H1 (cell line): ENCODE results near the gene AK5. TPM values are rescaled to one million over a fixed set of nuclear protein-coding genes. Genes with fewer than 3 reads are reported as not detected.

Experiments
- CBX5 ChIP-seq: fragments of 300-800, 300-1000 bp; sonication (generic); IDR thresholded peaks from 2 replicates; pipeline ENCODE4 v1.7.1; 2016; ENCODE audit warnings: antibody characterized with exemption, low read length, low read depth
- CHD2 ChIP-seq: IDR thresholded peaks from 2 replicates; pipeline ENCODE4 v1.6.1; 2012; ENCODE audit warnings: low read length, improper control_type of control experiment
- CREB1 ChIP-seq: IDR thresholded peaks from 2 replicates; pipeline ENCODE4 v1.6.1; 2012; ENCODE audit warnings: inconsistent platforms
- RBBP5 ChIP-seq: IDR thresholded peaks from 2 replicates; pipeline ENCODE4 v1.7.1; 2012; ENCODE audit warnings: low read depth, mild to moderate bottlenecking, inconsistent platforms, low read length, moderate library complexity, borderline replicate concordance
- SAP30 ChIP-seq: fragments of 300-600 bp; sonication (generic); IDR thresholded peaks from 2 replicates; pipeline ENCODE4 v1.7.1; 2012; ENCODE audit warnings: low read length, moderate library complexity, mild to moderate bottlenecking, inconsistent platforms; ENCODE audit not compliant: insufficient read depth, insufficient replicate concordance
- SIX5 ChIP-seq: IDR thresholded peaks from 2 replicates; pipeline ENCODE4 v1.6.1; 2011; ENCODE audit warnings: mild to moderate bottlenecking, low read depth, low read length
- ZNF274 ChIP-seq: IDR thresholded peaks from 2 replicates; pipeline ENCODE4 v1.7.0; 2012; ENCODE audit warnings: low read length, borderline replicate concordance; ENCODE audit errors: extremely low read depth
- polyA plus RNA-seq, 7 experiments: library from polyadenylated mRNA; depleted of rRNA in 3 of 7; stranded (reverse) in 5 of 7; unstranded in 2 of 7; fragments of >200 nt in 5 of 7; fragments of 200-250 nt in 2 of 7; gene quantifications; 1 replicate in 5 of 7; 2 replicates in 1 of 7; 4 replicates in 1 of 7; pipeline versions ENCODE4 v1.2.1 to v1.2.3, GENCODE V29; 2011 to 2013; ENCODE audit warnings: missing spikeins in 2 of 7, mixed read lengths in 2 of 7
- total RNA-seq: library from RNA; stranded (reverse); fragmentation: NEBNext Ultra II Directional; extraction: Animal tissue kit (Norgen Biotek cat#: 25700); gene quantifications from 2 replicates; pipeline ENCODE4 v1.2.1, GENCODE V29; 2021
- TF ChIP-seq, protein P1 (sequence below): fragments of 300-600 bp; sonication (generic); IDR thresholded peaks from 2 replicates; pipeline ENCODE4 v1.7.1; 2012; ENCODE audit warnings: low read length, moderate library complexity, mild to moderate bottlenecking, inconsistent platforms; ENCODE audit not compliant: insufficient replicate concordance
- TF ChIP-seq, protein P2 (sequence below): IDR thresholded peaks from 2 replicates; pipeline ENCODE4 v1.6.1; 2012; ENCODE audit warnings: low read length, inconsistent platforms
- TF ChIP-seq, protein P3 (sequence below): IDR thresholded peaks from 2 replicates; pipeline ENCODE4 v1.6.1; 2012; ENCODE audit warnings: inconsistent platforms

Gene AK5
- total and polyA plus RNA-seq, 2 of the 8 experiments (the other 6 are each of a cell fraction or from before 2014, with no cell fraction given) = 2.0 to 7.1 TPM

DNA sequence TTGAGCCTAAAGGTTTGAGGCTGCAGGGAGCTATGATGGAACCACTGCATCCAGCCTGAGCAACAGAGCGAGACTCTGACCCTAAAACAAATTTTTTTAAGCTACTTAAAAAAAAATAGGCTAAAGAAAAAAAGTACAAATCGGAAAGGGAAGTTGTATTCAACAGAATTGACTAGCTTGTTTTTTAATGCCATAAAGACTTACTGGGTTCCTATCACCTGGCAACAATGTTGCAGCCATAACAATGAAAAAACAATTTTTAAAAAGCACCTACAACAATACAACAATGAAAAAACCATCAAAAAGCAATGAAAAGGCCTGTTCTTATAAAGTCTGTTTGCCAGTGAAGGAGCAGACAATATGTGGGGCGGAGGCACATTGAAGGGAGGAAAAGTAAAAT, 42.5 kb upstream of the AK5 start (continued):
- TF ChIP-seq, protein P1, sequence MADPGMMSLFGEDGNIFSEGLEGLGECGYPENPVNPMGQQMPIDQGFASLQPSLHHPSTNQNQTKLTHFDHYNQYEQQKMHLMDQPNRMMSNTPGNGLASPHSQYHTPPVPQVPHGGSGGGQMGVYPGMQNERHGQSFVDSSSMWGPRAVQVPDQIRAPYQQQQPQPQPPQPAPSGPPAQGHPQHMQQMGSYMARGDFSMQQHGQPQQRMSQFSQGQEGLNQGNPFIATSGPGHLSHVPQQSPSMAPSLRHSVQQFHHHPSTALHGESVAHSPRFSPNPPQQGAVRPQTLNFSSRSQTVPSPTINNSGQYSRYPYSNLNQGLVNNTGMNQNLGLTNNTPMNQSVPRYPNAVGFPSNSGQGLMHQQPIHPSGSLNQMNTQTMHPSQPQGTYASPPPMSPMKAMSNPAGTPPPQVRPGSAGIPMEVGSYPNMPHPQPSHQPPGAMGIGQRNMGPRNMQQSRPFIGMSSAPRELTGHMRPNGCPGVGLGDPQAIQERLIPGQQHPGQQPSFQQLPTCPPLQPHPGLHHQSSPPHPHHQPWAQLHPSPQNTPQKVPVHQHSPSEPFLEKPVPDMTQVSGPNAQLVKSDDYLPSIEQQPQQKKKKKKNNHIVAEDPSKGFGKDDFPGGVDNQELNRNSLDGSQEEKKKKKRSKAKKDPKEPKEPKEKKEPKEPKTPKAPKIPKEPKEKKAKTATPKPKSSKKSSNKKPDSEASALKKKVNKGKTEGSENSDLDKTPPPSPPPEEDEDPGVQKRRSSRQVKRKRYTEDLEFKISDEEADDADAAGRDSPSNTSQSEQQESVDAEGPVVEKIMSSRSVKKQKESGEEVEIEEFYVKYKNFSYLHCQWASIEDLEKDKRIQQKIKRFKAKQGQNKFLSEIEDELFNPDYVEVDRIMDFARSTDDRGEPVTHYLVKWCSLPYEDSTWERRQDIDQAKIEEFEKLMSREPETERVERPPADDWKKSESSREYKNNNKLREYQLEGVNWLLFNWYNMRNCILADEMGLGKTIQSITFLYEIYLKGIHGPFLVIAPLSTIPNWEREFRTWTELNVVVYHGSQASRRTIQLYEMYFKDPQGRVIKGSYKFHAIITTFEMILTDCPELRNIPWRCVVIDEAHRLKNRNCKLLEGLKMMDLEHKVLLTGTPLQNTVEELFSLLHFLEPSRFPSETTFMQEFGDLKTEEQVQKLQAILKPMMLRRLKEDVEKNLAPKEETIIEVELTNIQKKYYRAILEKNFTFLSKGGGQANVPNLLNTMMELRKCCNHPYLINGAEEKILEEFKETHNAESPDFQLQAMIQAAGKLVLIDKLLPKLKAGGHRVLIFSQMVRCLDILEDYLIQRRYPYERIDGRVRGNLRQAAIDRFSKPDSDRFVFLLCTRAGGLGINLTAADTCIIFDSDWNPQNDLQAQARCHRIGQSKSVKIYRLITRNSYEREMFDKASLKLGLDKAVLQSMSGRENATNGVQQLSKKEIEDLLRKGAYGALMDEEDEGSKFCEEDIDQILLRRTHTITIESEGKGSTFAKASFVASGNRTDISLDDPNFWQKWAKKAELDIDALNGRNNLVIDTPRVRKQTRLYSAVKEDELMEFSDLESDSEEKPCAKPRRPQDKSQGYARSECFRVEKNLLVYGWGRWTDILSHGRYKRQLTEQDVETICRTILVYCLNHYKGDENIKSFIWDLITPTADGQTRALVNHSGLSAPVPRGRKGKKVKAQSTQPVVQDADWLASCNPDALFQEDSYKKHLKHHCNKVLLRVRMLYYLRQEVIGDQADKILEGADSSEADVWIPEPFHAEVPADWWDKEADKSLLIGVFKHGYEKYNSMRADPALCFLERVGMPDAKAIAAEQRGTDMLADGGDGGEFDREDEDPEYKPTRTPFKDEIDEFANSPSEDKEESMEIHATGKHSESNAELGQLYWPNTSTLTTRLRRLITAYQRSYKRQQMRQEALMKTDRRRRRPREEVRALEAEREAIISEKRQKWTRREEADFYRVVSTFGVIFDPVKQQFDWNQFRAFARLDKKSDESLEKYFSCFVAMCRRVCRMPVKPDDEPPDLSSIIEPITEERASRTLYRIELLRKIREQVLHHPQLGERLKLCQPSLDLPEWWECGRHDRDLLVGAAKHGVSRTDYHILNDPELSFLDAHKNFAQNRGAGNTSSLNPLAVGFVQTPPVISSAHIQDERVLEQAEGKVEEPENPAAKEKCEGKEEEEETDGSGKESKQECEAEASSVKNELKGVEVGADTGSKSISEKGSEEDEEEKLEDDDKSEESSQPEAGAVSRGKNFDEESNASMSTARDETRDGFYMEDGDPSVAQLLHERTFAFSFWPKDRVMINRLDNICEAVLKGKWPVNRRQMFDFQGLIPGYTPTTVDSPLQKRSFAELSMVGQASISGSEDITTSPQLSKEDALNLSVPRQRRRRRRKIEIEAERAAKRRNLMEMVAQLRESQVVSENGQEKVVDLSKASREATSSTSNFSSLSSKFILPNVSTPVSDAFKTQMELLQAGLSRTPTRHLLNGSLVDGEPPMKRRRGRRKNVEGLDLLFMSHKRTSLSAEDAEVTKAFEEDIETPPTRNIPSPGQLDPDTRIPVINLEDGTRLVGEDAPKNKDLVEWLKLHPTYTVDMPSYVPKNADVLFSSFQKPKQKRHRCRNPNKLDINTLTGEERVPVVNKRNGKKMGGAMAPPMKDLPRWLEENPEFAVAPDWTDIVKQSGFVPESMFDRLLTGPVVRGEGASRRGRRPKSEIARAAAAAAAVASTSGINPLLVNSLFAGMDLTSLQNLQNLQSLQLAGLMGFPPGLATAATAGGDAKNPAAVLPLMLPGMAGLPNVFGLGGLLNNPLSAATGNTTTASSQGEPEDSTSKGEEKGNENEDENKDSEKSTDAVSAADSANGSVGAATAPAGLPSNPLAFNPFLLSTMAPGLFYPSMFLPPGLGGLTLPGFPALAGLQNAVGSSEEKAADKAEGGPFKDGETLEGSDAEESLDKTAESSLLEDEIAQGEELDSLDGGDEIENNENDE = no peak
- TF ChIP-seq, protein P2, sequence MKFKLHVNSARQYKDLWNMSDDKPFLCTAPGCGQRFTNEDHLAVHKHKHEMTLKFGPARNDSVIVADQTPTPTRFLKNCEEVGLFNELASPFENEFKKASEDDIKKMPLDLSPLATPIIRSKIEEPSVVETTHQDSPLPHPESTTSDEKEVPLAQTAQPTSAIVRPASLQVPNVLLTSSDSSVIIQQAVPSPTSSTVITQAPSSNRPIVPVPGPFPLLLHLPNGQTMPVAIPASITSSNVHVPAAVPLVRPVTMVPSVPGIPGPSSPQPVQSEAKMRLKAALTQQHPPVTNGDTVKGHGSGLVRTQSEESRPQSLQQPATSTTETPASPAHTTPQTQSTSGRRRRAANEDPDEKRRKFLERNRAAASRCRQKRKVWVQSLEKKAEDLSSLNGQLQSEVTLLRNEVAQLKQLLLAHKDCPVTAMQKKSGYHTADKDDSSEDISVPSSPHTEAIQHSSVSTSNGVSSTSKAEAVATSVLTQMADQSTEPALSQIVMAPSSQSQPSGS = no peak
- TF ChIP-seq CBX5 (no peak), CREB1 (no peak), SAP30 (no peak), RBBP5 (no peak), ZNF274 (no peak), CHD2 (no peak), SIX5 (no peak)
- TF ChIP-seq, protein P3, sequence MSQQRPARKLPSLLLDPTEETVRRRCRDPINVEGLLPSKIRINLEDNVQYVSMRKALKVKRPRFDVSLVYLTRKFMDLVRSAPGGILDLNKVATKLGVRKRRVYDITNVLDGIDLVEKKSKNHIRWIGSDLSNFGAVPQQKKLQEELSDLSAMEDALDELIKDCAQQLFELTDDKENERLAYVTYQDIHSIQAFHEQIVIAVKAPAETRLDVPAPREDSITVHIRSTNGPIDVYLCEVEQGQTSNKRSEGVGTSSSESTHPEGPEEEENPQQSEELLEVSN = no peak
